HepG2 (cell line): ENCODE measurements around the gene RDH8. TPM values are rescaled to one million over a fixed set of nuclear protein-coding genes. Genes with fewer than 3 reads are reported as not detected.

Experiments used
- ATAC-seq: fragments of 200-7000 bp; cut with Tn5 transposase; 3 replicates; pipeline ENCODE4 v1.9.1; 2020; ENCODE audit warnings: mild to moderate bottlenecking, moderate library complexity
- BruUV-seq: library from RNA; stranded (reverse); fragments of 400-500 nt; replicated peaks from 2 replicates; lab custom pipeline; 2021; lab: Mats Ljungman, UMichigan
- CTCF ChIA-PET: fragments of 300-600 bp; formaldehyde crosslinking; extraction: SDS; loops from one replicate; lab custom pipeline; 2021; ENCODE audit warnings: low total read pairs, inconsistent platforms, low intra/inter-chr PET ratio; lab: Yijun Ruan, JAX
- POLR2A ChIA-PET: fragments of 350-600 bp; sonication (Branson Sonifier 250); formaldehyde crosslinking; loops from one replicate; lab custom pipeline; 2020; ENCODE audit warnings: antibody characterized with exemption, inconsistent platforms; lab: Yijun Ruan, JAX
- DNase-seq: peaks from one replicate; pipeline ENCODE4 v3.0.0-alpha.2; 2015; ENCODE audit warnings: low spot score
- FAIRE-seq: peaks from 3 replicates; lab custom pipeline; 2011; peaks lifted over from hg19 to GRCh38; lab: Jason Lieb, UNC
- H2AFZ ChIP-seq: one replicate; pipeline ENCODE4 v1.6.1; 2011; ENCODE audit warnings: low read length, inconsistent platforms
- H3K27ac ChIP-seq: fragments of 300-600 bp; 3 replicates; pipeline ENCODE4 v1.8.0; 2011; ENCODE audit warnings: mixed run types, mild to moderate bottlenecking, mixed read lengths, low read length, inconsistent platforms; ENCODE audit not compliant: insufficient read depth; ENCODE audit errors: extremely low read length
- H3K27me3 ChIP-seq, 2 experiments: fragments of 200-600 bp in 1 of 2; 2 replicates in 1 of 2; 3 replicates in 1 of 2; pipeline versions ENCODE4 v1.6.0 to v1.8.0; 2011; ENCODE audit warnings: low read length in 2 of 2, mild to moderate bottlenecking in 2 of 2, moderate library complexity in 2 of 2, inconsistent platforms in 1 of 2; ENCODE audit not compliant: insufficient read depth in 2 of 2, control insufficient read depth in 1 of 2
- H3K36me3 ChIP-seq, 2 experiments: fragments of 200-600 bp in 1 of 2; replicated peaks in 1 of 2; 2 replicates in 1 of 2; 3 replicates in 1 of 2; pipeline versions ENCODE4 v1.5.1 to v1.8.0; 2011; ENCODE audit warnings: low read length in 2 of 2, inconsistent platforms in 1 of 2; ENCODE audit not compliant: insufficient read depth in 2 of 2, control insufficient read depth in 1 of 2
- H3K4me1 ChIP-seq: 2 replicates; pipeline ENCODE4 v1.5.1; 2012; ENCODE audit warnings: low read length, inconsistent platforms; ENCODE audit not compliant: insufficient read depth
- H3K4me2 ChIP-seq: 2 replicates; pipeline ENCODE4 v1.6.0; 2011; ENCODE audit warnings: low read depth, low read length, inconsistent platforms
- H3K4me3 ChIP-seq, 3 experiments: fragments of 200-600 bp in 1 of 3; sonication (generic), shearing (Covaris generic) in 1 of 3; replicated peaks in 1 of 3; 2 replicates each; pipeline ENCODE4 v1.5.1; 2011 to 2016; ENCODE audit warnings: low read length in 3 of 3, inconsistent platforms in 2 of 3, low read depth in 2 of 3, mild to moderate bottlenecking in 2 of 3, control low read depth in 1 of 3, mixed read lengths in 1 of 3; ENCODE audit not compliant: insufficient read depth in 1 of 3
- H3K79me2 ChIP-seq: one replicate; pipeline ENCODE4 v1.6.1; 2011; ENCODE audit warnings: low read length, inconsistent platforms; ENCODE audit not compliant: insufficient read depth
- H3K9ac ChIP-seq: 2 replicates; pipeline ENCODE4 v1.6.0; 2011; ENCODE audit warnings: mild to moderate bottlenecking, low read depth, low read length, inconsistent platforms; ENCODE audit not compliant: insufficient read depth
- H3K9me3 ChIP-seq: 2 replicates; pipeline ENCODE4 v1.5.1; 2012; ENCODE audit warnings: mild to moderate bottlenecking, low read length
- H4K20me1 ChIP-seq: 2 replicates; pipeline ENCODE4 v1.6.0; 2011; ENCODE audit warnings: inconsistent platforms, mild to moderate bottlenecking, low read length, moderate library complexity; ENCODE audit not compliant: insufficient read depth
- GATAD1 ChIP-seq: IDR thresholded peaks from 2 replicates; pipeline ENCODE4 v1.6.1; 2016; ENCODE audit warnings: missing genetic modification reagents, missing compliant biosample characterization
- NRL ChIP-seq: sonication (generic); formaldehyde crosslinking; IDR thresholded peaks from 2 replicates; pipeline ENCODE4 v1.5.0; 2020; ENCODE audit warnings: missing genetic modification reagents, mild to moderate bottlenecking, moderate library complexity, borderline replicate concordance
- PAF1 ChIP-seq: IDR thresholded peaks from 2 replicates; pipeline ENCODE4 v1.6.1; 2016; ENCODE audit warnings: missing genetic modification reagents, missing compliant biosample characterization
- POLR2A ChIP-seq, 2 experiments: IDR thresholded peaks; 2 replicates each; pipeline ENCODE4 v1.6.1; 2011; ENCODE audit warnings: low read depth in 2 of 2, low read length in 2 of 2, mild to moderate bottlenecking in 1 of 2, moderate library complexity in 1 of 2; ENCODE audit not compliant: insufficient read depth in 1 of 2
- TBX2 ChIP-seq: sonication (generic); formaldehyde crosslinking; IDR thresholded peaks from 2 replicates; pipeline ENCODE4 v1.5.0; 2020; ENCODE audit warnings: missing genetic modification reagents, mild to moderate bottlenecking, borderline replicate concordance
- ZNF224 ChIP-seq: sonication (generic); formaldehyde crosslinking; IDR thresholded peaks from 2 replicates; pipeline ENCODE4 v1.5.0; 2020; ENCODE audit warnings: mild to moderate bottlenecking, missing genetic modification reagents
- ZNF24 ChIP-seq: fragments of 450-650 bp; IDR thresholded peaks from 2 replicates; pipeline ENCODE4 v1.6.1; 2017; ENCODE audit warnings: antibody characterized with exemption, mild to moderate bottlenecking
- ZNF275 ChIP-seq: sonication (generic); formaldehyde crosslinking; IDR thresholded peaks from 2 replicates; pipeline ENCODE4 v1.8.0; 2022; ENCODE audit warnings: missing genetic modification reagents, mild to moderate bottlenecking, inconsistent platforms, borderline replicate concordance
- ZNF329 ChIP-seq: sonication (generic); formaldehyde crosslinking; IDR thresholded peaks from 2 replicates; pipeline ENCODE4 v1.9.0; 2021; ENCODE audit warnings: low read depth, mild to moderate bottlenecking, missing genetic modification reagents
- ZNF33A ChIP-seq: sonication (generic); formaldehyde crosslinking; IDR thresholded peaks from 2 replicates; pipeline ENCODE4 v1.5.1; 2020; ENCODE audit warnings: missing genetic modification reagents, mild to moderate bottlenecking, moderate library complexity, borderline replicate concordance
- ZNF83 ChIP-seq: sonication (generic); formaldehyde crosslinking; IDR thresholded peaks from 2 replicates; pipeline ENCODE4 v1.4.0; 2020; ENCODE audit warnings: missing genetic modification reagents, mild to moderate bottlenecking, borderline replicate concordance
- ZSCAN20 ChIP-seq: sonication (generic); formaldehyde crosslinking; IDR thresholded peaks from 2 replicates; pipeline ENCODE4 v1.4.0; 2020; ENCODE audit warnings: missing genetic modification reagents, mild to moderate bottlenecking, borderline replicate concordance
- WGBS: methylation state at CpG from one replicate; pipeline ENCODE4 v1.1.6; 2017; ENCODE audit warnings: low lambda C conversion rate; 5-methylcytosine and 5-hydroxymethylcytosine counted together
- in situ Hi-C: cut with HindIII; loops from 2 replicates; pipeline ENCODE4 v1.10.0; 2017; ENCODE audit warnings: low pct_unique_long_range_greater_than_20kb; ENCODE audit not compliant: extremely low pct_ligation_motif_present
- intact Hi-C: fragments of 100-400 bp; cut with micrococcal nuclease; formaldehyde crosslinking; loops from one replicate; pipeline ENCODE4 v1.10.0; 2022; ENCODE audit not compliant: unreplicated experiment
- polyA plus RNA-seq, 8 experiments: library from polyadenylated mRNA; depleted of rRNA in 3 of 8; stranded (reverse) in 7 of 8; unstranded in 1 of 8; fragments of >200 nt; fragmentation: Illumina TruSeq in 4 of 8; extraction: Trizol in 4 of 8; gene quantifications; 2 replicates each; pipeline versions ENCODE4 v1.2.1 to v1.2.3, GENCODE V29; 2011 to 2016; ENCODE audit warnings: low read depth in 4 of 8, missing spikeins in 1 of 8, mixed read lengths in 1 of 8; ENCODE audit not compliant: insufficient read depth in 1 of 8
- total RNA-seq, 5 experiments: library from RNA; depleted of rRNA; stranded (reverse); fragments of >200 nt; fragmentation: Illumina TruSeq; extraction: Trizol; gene quantifications; 2 replicates each; pipeline ENCODE4 v1.2.3, GENCODE V29; 2016; ENCODE audit warnings: low read depth in 1 of 5
- TF ChIP-seq, protein P1 (sequence below): sonication (generic); formaldehyde crosslinking; IDR thresholded peaks from 2 replicates; pipeline ENCODE4 v1.4.0; 2020; ENCODE audit warnings: missing genetic modification reagents

Gene RDH8
- total and polyA plus RNA-seq, 2 of the 13 experiments (the other 11 are each of a cell fraction or from before 2014, with no cell fraction given): not detected

- intact Hi-C loops: no loop called here
- FAIRE-seq: no peak
- Histone ChIP-seq H4K20me1 (no peaks in the 10 kb centered on the region), H3K79me2 (no peaks in the 10 kb centered on the region)
- WGBS: 0% methylated on average over 4 of the region's 4 CpGs
- TF ChIP-seq ZNF83 (CRISPR knock-in tag) (no peak), GATAD1 (no peak), ZSCAN20 (CRISPR knock-in tag) (no peak), PAF1 (CRISPR knock-in tag) (no peak), ZNF329 (CRISPR knock-in tag) (no peak), ZNF33A (CRISPR knock-in tag) (no peak), ZNF224 (CRISPR knock-in tag) (no peak), ZNF275 (CRISPR knock-in tag) (no peak), NRL (CRISPR knock-in tag) (no peak), ZNF24 (no peak), TBX2 (CRISPR knock-in tag) (no peak), POLR2A (IDR thresholded peaks at IDR 0.05; ENCODE audit: insufficient read depth in 1 of 2, low read depth in 2 of 2, low read length in 2 of 2) (no peak)
- TF ChIP-seq, protein P1, sequence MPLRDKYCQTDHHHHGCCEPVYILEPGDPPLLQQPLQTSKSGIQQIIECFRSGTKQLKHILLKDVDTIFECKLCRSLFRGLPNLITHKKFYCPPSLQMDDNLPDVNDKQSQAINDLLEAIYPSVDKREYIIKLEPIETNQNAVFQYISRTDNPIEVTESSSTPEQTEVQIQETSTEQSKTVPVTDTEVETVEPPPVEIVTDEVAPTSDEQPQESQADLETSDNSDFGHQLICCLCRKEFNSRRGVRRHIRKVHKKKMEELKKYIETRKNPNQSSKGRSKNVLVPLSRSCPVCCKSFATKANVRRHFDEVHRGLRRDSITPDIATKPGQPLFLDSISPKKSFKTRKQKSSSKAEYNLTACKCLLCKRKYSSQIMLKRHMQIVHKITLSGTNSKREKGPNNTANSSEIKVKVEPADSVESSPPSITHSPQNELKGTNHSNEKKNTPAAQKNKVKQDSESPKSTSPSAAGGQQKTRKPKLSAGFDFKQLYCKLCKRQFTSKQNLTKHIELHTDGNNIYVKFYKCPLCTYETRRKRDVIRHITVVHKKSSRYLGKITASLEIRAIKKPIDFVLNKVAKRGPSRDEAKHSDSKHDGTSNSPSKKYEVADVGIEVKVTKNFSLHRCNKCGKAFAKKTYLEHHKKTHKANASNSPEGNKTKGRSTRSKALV (CRISPR knock-in tag): no peak
- TF ChIP-seq, all 625 proteins: peak for 0
- Histone ChIP-seq H3K4me2 (no peak overlapping the region), H3K9ac (no peak overlapping the region), H3K27ac (no peak overlapping the region), H2AFZ (no peak overlapping the region), H3K36me3 (no peaks in the 10 kb centered on the region), H3K27me3 (peaks cover 0 to 8% of the 10 kb centered on the region in 2 experiments; a peak in 3 of 5 replicates), H3K4me3 (no peak overlapping the region), H3K9me3 (no peaks in the 10 kb centered on the region), H3K4me1 (peaks cover 17% of the 10 kb centered on the region)
- DNase-seq (no peak), ATAC-seq (no peak)
- POLR2A ChIA-PET: no interaction called here
- BruUV-seq: no TSS peak
- in situ Hi-C loops: no loop called here
- CTCF ChIA-PET: no interaction called here
Observed at GRCh38 chr19:10068205-10068604, 54.9 kb downstream of the RDH8 start.
